GM23338 (cell line): ENCODE measurements around the gene CYSRT1. TPM values are rescaled to one million over a fixed set of nuclear protein-coding genes. Genes with fewer than 3 reads are reported as not detected.

Source experiments
- ATAC-seq: fragments of 200-7000 bp; cut with Tn5 transposase; 3 replicates; pipeline ENCODE4 v1.9.1; 2020
- DNase-seq: peaks from one replicate; pipeline ENCODE4 v3.0.0-alpha.2; 2015; ENCODE audit warnings: low spot score
- H2AFZ ChIP-seq: fragments of 200-600 bp; sonication (generic); 2 replicates; pipeline ENCODE4 v1.8.0; 2016; ENCODE audit warnings: antibody characterized with exemption, mild to moderate bottlenecking, moderate library complexity
- H3F3A ChIP-seq: fragments of 200-600 bp; sonication (generic); replicated peaks from 2 replicates; pipeline ENCODE4 v1.8.0; 2017; ENCODE audit warnings: antibody characterized with exemption, mixed run types, low read depth
- H3K27ac ChIP-seq: fragments of 200-600 bp; sonication (generic); 2 replicates; pipeline ENCODE4 v1.6.1; 2016; ENCODE audit warnings: low read depth
- H3K27me3 ChIP-seq: fragments of 200-600 bp; sonication (generic); 2 replicates; pipeline ENCODE4 v1.8.0; 2016; ENCODE audit warnings: mild to moderate bottlenecking, mixed run types, moderate library complexity; ENCODE audit not compliant: insufficient read depth
- H3K36me3 ChIP-seq: fragments of 200-600 bp; sonication (generic); 2 replicates; pipeline ENCODE4 v1.8.0; 2016; ENCODE audit warnings: mild to moderate bottlenecking; ENCODE audit not compliant: insufficient read depth
- H3K4me1 ChIP-seq: fragments of 200-600 bp; sonication (generic); 2 replicates; pipeline ENCODE4 v1.8.0; 2016; ENCODE audit warnings: mild to moderate bottlenecking, moderate library complexity; ENCODE audit not compliant: insufficient read depth
- H3K4me2 ChIP-seq: fragments of 200-600 bp; sonication (generic); 2 replicates; pipeline ENCODE4 v1.7.1; 2017; ENCODE audit warnings: mixed run types
- H3K4me3 ChIP-seq: fragments of 200-600 bp; sonication (generic); 2 replicates; pipeline ENCODE4 v1.6.1; 2016; ENCODE audit warnings: mixed run types
- H3K79me2 ChIP-seq: fragments of 200-600 bp; sonication (generic); replicated peaks from 2 replicates; pipeline ENCODE4 v1.8.0; 2017; ENCODE audit warnings: mild to moderate bottlenecking; ENCODE audit not compliant: insufficient read depth
- H3K9me2 ChIP-seq: fragments of 200-600 bp; sonication (generic); 2 replicates; pipeline ENCODE4 v1.8.0; 2017; ENCODE audit not compliant: insufficient read depth
- H4K20me1 ChIP-seq: fragments of 200-600 bp; sonication (generic); replicated peaks from 2 replicates; pipeline ENCODE4 v1.8.0; 2017; ENCODE audit warnings: mild to moderate bottlenecking; ENCODE audit not compliant: insufficient read depth
- H3K27ac Mint-ChIP-seq: 2 replicates; pipeline ENCODE4 v1.8.0; 2020; ENCODE audit warnings: inconsistent platforms, mild to moderate bottlenecking, moderate library complexity, mixed read lengths
- H3K27me3 Mint-ChIP-seq: 3 replicates; pipeline ENCODE4 v1.8.0; 2022; ENCODE audit warnings: low read depth, mild to moderate bottlenecking, moderate library complexity, mixed read lengths, inconsistent platforms; ENCODE audit not compliant: insufficient read depth, poor library complexity
- H3K36me3 Mint-ChIP-seq: 3 replicates; pipeline ENCODE4 v1.8.0; 2021; ENCODE audit warnings: low read depth, mild to moderate bottlenecking, inconsistent platforms, moderate library complexity, mixed read lengths
- H3K4me1 Mint-ChIP-seq: 3 replicates; pipeline ENCODE4 v1.8.0; 2020; ENCODE audit warnings: mild to moderate bottlenecking, inconsistent platforms, mixed read lengths
- H3K4me3 Mint-ChIP-seq: 3 replicates; pipeline ENCODE4 v1.8.0; 2021; ENCODE audit warnings: moderate library complexity, mild to moderate bottlenecking, inconsistent platforms, mixed read lengths
- H3K9me3 Mint-ChIP-seq: 3 replicates; pipeline ENCODE4 v1.8.0; 2020; ENCODE audit warnings: moderate library complexity, mild to moderate bottlenecking, inconsistent platforms, mixed read lengths
- CREB1 ChIP-seq: fragments of 250-450 bp; sonication (Bioruptor Pico); IDR thresholded peaks from 2 replicates; pipeline ENCODE4 v1.5.0; 2020; ENCODE audit warnings: low read depth, mild to moderate bottlenecking, moderate library complexity
- EZH2 ChIP-seq: fragments of 200-600 bp; sonication (generic); IDR thresholded peaks from one replicate; pipeline ENCODE4 v1.8.0; 2017; ENCODE audit warnings: antibody characterized with exemption, mild to moderate bottlenecking, low read depth; ENCODE audit not compliant: unreplicated experiment
- EZH2phosphoT487 ChIP-seq: fragments of 200-600 bp; sonication (generic); IDR thresholded peaks from one replicate; pipeline ENCODE4 v1.8.1; 2018; ENCODE audit warnings: antibody characterized with exemption; ENCODE audit not compliant: unreplicated experiment
- JUNB ChIP-seq: IDR thresholded peaks from one replicate; pipeline ENCODE4 v1.6.1; 2016; ENCODE audit warnings: antibody characterized with exemption; ENCODE audit not compliant: unreplicated experiment
- STAT1 ChIP-seq: IDR thresholded peaks from one replicate; pipeline ENCODE4 v1.6.1; 2016; ENCODE audit warnings: antibody characterized with exemption; ENCODE audit not compliant: unreplicated experiment
- ZNF114 ChIP-seq: fragments of 250-450 bp; sonication (Bioruptor Pico); IDR thresholded peaks from 2 replicates; pipeline ENCODE4 v1.5.0; 2020; ENCODE audit warnings: mild to moderate bottlenecking, moderate library complexity
- ZNF331 ChIP-seq: fragments of 250-450 bp; sonication (Bioruptor Pico); IDR thresholded peaks from 2 replicates; pipeline ENCODE4 v1.5.0; 2020; ENCODE audit warnings: low read depth, mild to moderate bottlenecking, moderate library complexity
- ZNF462 ChIP-seq: fragments of 250-450 bp; sonication (Bioruptor Pico); IDR thresholded peaks from 2 replicates; pipeline ENCODE4 v1.5.0; 2020; ENCODE audit warnings: mild to moderate bottlenecking, moderate library complexity
- polyA plus RNA-seq: library from polyadenylated mRNA; unstranded; fragments of >200 nt; fragmentation: Nextera tagmentation; extraction: Ambion mirVana; gene quantifications from 2 replicates; pipeline ENCODE4 v1.2.1, GENCODE V29; 2016
- total RNA-seq: library from RNA; depleted of rRNA; stranded (reverse); fragments of >200 nt; shearing (Covaris generic); gene quantifications from 2 replicates; pipeline ENCODE4 v1.2.3, GENCODE V29; 2014
- TF ChIP-seq, protein P1 (sequence below), 2 experiments: fragments of 200-600 bp in 1 of 2; sonication (generic) in 1 of 2; conservative IDR thresholded peaks; 2 replicates each; pipeline versions ENCODE4 v1.5.1 to v1.6.1; 2016 to 2017; ENCODE audit warnings: antibody characterized with exemption in 2 of 2, low read depth in 2 of 2, mild to moderate bottlenecking in 2 of 2, moderate library complexity in 1 of 2
- TF ChIP-seq, protein P2 (sequence below): IDR thresholded peaks from 2 replicates; pipeline ENCODE4 v1.6.1; 2016; ENCODE audit warnings: antibody characterized with exemption
- TF ChIP-seq, protein P3 (sequence below): IDR thresholded peaks from one replicate; pipeline ENCODE4 v1.6.1; 2018; ENCODE audit warnings: antibody characterized with exemption; ENCODE audit not compliant: unreplicated experiment

CYSRT1 gene
- total and polyA plus RNA-seq, 2 experiments from 2014 or later: 2.0 to 3.2 TPM

GRCh38 chr9:137219757-137220316, 5.1 kb upstream of the CYSRT1 start:
- Mint-ChIP-seq H3K4me3 (no peak overlapping the region), H3K27ac (no peak overlapping the region)
- ATAC-seq: no peak

More at GRCh38 chr9:137219757-137220316, 5.1 kb upstream of the CYSRT1 start:
- no peak overlapping the region for H3K4me2 ChIP-seq
- H3K27ac ChIP-seq: no peak overlapping the region
- Mint-ChIP-seq H3K9me3 (no peaks in the 10 kb centered on the region), H3K4me1 (peaks cover 7% of the 10 kb centered on the region; the same call in 2 of the 3 replicates), H3K36me3 (no peaks in the 10 kb centered on the region; the same call in 2 of the 3 replicates), H3K27me3 (no peaks in the 10 kb centered on the region)
- TF ChIP-seq, protein P1, sequence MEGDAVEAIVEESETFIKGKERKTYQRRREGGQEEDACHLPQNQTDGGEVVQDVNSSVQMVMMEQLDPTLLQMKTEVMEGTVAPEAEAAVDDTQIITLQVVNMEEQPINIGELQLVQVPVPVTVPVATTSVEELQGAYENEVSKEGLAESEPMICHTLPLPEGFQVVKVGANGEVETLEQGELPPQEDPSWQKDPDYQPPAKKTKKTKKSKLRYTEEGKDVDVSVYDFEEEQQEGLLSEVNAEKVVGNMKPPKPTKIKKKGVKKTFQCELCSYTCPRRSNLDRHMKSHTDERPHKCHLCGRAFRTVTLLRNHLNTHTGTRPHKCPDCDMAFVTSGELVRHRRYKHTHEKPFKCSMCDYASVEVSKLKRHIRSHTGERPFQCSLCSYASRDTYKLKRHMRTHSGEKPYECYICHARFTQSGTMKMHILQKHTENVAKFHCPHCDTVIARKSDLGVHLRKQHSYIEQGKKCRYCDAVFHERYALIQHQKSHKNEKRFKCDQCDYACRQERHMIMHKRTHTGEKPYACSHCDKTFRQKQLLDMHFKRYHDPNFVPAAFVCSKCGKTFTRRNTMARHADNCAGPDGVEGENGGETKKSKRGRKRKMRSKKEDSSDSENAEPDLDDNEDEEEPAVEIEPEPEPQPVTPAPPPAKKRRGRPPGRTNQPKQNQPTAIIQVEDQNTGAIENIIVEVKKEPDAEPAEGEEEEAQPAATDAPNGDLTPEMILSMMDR (conservative IDR thresholded peaks at IDR 0.05; ENCODE audit: low read depth in 2 of 2): no peak
- TF ChIP-seq, protein P2, sequence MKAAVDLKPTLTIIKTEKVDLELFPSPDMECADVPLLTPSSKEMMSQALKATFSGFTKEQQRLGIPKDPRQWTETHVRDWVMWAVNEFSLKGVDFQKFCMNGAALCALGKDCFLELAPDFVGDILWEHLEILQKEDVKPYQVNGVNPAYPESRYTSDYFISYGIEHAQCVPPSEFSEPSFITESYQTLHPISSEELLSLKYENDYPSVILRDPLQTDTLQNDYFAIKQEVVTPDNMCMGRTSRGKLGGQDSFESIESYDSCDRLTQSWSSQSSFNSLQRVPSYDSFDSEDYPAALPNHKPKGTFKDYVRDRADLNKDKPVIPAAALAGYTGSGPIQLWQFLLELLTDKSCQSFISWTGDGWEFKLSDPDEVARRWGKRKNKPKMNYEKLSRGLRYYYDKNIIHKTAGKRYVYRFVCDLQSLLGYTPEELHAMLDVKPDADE: no peak
- no peak for TF ChIP-seq EZH2phosphoT487
- no peak for TF ChIP-seq CREB1
- no peak for TF ChIP-seq ZNF462 (CRISPR knock-in tag)
- TF ChIP-seq, protein P3, sequence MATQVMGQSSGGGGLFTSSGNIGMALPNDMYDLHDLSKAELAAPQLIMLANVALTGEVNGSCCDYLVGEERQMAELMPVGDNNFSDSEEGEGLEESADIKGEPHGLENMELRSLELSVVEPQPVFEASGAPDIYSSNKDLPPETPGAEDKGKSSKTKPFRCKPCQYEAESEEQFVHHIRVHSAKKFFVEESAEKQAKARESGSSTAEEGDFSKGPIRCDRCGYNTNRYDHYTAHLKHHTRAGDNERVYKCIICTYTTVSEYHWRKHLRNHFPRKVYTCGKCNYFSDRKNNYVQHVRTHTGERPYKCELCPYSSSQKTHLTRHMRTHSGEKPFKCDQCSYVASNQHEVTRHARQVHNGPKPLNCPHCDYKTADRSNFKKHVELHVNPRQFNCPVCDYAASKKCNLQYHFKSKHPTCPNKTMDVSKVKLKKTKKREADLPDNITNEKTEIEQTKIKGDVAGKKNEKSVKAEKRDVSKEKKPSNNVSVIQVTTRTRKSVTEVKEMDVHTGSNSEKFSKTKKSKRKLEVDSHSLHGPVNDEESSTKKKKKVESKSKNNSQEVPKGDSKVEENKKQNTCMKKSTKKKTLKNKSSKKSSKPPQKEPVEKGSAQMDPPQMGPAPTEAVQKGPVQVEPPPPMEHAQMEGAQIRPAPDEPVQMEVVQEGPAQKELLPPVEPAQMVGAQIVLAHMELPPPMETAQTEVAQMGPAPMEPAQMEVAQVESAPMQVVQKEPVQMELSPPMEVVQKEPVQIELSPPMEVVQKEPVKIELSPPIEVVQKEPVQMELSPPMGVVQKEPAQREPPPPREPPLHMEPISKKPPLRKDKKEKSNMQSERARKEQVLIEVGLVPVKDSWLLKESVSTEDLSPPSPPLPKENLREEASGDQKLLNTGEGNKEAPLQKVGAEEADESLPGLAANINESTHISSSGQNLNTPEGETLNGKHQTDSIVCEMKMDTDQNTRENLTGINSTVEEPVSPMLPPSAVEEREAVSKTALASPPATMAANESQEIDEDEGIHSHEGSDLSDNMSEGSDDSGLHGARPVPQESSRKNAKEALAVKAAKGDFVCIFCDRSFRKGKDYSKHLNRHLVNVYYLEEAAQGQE: no peak
- no peak for TF ChIP-seq ZNF114
- TF ChIP-seq ZNF331 (CRISPR knock-in tag): no peak
- TF ChIP-seq JUNB: no peak
- TF ChIP-seq STAT1: no peak
- no peak for TF ChIP-seq EZH2
- H3F3A ChIP-seq: 0 out of 2 replicates have a peak, but pooled peaks cover 9% of the 10 kb centered on the region
- H3K27me3 ChIP-seq: peaks cover 9% of the 10 kb centered on the region; the same call in 1 of the 2 replicates
- no peak overlapping the region for H2AFZ ChIP-seq
- peaks cover 3% of the 10 kb centered on the region; the same call in 1 of the 2 replicates for H3K4me1 ChIP-seq
- no peaks in the 10 kb centered on the region; the same call in 1 of the 2 replicates for H4K20me1 ChIP-seq
- H3K36me3 ChIP-seq: no peaks in the 10 kb centered on the region
- H3K9me2 ChIP-seq: no peaks in the 10 kb centered on the region
- H3K79me2 ChIP-seq: no peaks in the 10 kb centered on the region
- no peak for DNase-seq
- H3K4me3 ChIP-seq: no peak overlapping the region
